HG03025 (cell line): ENCODE data around the gene GTF2H2C.
"Not testable (repeated sequence)": the region's sequence is repeated elsewhere in the genome, so short reads cannot be mapped to it uniquely, and the experiment has no call there.

Experiments
- ATAC-seq: cut with Tn5 transposase; IDR thresholded peaks from one replicate; pipeline ENCODE4 v1.9.1; 2021; ENCODE audit warnings: mild to moderate bottlenecking, moderate library complexity; ENCODE audit not compliant: unreplicated experiment, low FRiP score

The GTF2H2C gene

GRCh38 chr5:69560587-69561431 lies 818 bp downstream of the GTF2H2C start:
- ATAC-seq, result not testable (repeated sequence)

GRCh38 chr5:69566172-69566571 lies 6.2 kb downstream of the GTF2H2C start:
- ATAC-seq, result not testable (repeated sequence)

GRCh38 chr5:69568072-69568471 lies 8.1 kb downstream of the GTF2H2C start:
- ATAC-seq, result not testable (repeated sequence)

- ATAC-seq, result not testable (repeated sequence)
Measured at GRCh38 chr5:69583356-69583755, 23.4 kb downstream of the GTF2H2C start.

GRCh38 chr5:69596114-69596840 lies 36.3 kb downstream of the GTF2H2C start:
- not testable (repeated sequence) for ATAC-seq

- ATAC-seq, result peak; percentile 71
Measured at GRCh38 chr5:69601947-69602346, 42.0 kb downstream of the GTF2H2C start.

- ATAC-seq, result not testable (repeated sequence)
Measured at GRCh38 chr5:69606839-69607238, 46.8 kb downstream of the GTF2H2C start.

GRCh38 chr5:69607750-69608149 lies 47.8 kb downstream of the GTF2H2C start:
- ATAC-seq, result not testable (repeated sequence)

- ATAC-seq, result not testable (repeated sequence)
Measured at GRCh38 chr5:69608861-69609496, 49.0 kb downstream of the GTF2H2C start.

- ATAC-seq, result not testable (repeated sequence)
Measured at GRCh38 chr5:69614843-69615242, 54.9 kb downstream of the GTF2H2C start.

- not testable (repeated sequence) for ATAC-seq
Measured at GRCh38 chr5:69631879-69632278, 71.9 kb downstream of the GTF2H2C start.
